Amygdala (tissue), 56 donors: ENCODE measurements around the gene EDAR.

Experiments
- DNase-seq, 56 donors: peaks; one replicate each; lab custom pipeline; 2025; lab: John Stamatoyannopoulos, UW

Gene EDAR

GRCh38 chr2:108942888-108943287, 46.1 kb downstream of the EDAR start:
- DNase-seq, result no peak

DNA sequence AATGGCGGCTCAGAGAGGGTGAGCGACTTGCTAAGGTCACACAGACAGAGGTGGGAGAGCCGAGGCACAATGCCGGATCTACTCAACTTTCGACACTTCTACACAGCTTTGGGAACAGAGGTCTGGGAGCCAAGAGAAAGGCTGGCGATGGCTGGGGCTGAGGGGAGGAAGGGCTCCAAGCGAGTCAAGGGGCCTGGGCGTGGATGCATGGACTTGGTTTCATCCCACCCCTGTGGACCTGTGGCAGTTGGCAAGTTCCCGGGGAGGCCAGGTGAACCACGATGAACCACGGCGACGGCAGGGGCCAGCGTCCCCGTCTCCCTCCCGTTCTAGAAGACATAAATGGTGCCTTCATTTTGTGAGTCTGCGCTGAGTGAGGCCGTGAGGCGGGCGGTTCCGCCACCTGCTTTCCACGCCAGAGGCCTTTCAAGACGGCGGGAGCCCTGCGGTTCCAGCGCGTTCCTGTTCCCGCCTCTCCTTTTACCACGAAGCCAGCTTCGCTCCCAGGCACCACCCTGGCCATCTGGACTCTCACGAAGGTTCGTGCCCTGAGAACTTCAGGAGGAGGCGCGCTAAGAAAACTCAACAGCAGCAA, 46.7 kb downstream of the EDAR start:
- no peak for DNase-seq

DNA sequence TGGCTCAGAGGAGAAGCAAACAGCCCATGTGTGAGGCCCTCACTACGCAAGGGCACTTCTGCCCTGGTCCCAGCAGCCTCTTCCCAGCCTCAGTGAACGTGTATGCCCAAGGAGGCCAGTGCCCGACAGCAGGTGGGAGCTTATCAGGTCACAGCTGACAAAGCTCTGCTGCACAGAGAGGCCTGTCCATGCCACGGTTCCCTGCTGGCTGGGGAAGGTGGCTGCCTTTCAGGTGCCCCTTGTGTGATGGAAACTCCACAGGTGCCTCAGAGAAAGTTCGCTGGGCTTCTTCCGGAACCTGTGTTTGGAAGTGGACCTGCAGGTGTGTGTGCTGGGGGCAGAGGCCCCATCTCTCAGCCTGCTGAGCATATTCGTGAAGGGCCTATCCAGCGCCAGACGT, 47.3 kb downstream of the EDAR start:
- no peak for DNase-seq

DNA sequence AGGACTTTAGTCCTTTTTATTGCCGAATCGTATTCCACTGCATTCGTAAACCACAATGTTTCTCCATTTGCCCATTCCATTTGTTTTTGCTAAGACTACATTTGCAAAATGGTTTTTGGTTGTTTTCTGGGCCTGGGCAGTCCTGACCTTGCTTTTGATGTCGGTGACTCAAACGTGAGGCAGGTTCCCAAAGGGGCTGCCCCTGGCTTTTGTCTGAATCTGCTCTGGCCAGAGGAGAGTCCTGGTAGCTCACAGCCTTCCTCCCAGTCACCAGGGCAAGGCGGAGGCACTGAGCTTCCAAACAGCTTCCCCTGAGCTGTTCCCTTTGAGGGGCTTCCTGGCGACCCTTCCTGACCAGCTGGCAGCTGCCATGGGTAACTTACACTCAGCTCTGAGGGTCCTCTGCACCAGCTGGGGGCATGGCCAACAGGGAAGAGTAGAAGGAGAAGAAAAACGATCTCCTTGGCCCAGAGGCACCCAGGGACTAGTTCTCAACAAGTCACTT, 47.8 kb downstream of the EDAR start:
- DNase-seq, result no peak

GRCh38 chr2:108940156-108940555, 48.9 kb downstream of the EDAR start:
- DNase-seq, result no peak

DNA sequence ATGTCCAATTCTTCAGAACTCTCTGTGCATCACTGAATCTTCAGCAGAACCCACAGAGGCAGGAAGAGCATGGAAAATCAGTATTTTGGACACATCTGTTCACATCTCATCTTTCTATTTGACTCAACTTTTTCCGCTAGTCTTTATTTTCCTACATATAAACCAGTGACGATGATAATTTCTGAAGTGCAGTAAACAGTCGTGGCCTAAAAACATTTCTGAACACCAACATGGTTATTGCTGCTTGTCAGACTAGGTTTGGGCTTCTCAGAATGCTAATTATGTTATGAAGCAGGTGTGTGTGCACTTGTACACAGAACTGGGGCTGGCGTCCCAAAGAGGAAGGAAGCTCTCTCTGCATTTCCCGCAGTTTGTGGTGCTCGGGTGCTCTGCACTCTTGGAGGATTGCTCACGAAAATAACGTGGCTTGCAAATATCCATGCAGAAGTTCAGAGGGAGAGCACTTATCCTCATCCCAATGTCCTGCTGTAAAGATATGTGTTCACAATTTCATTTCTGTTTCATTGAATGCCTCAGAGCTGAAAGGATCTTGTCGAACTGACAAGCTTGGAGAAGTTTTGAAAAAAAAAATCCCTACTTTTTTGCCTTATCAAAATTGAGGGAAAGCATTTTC, 50.8 kb downstream of the EDAR start:
- DNase-seq, result no peak

DNA sequence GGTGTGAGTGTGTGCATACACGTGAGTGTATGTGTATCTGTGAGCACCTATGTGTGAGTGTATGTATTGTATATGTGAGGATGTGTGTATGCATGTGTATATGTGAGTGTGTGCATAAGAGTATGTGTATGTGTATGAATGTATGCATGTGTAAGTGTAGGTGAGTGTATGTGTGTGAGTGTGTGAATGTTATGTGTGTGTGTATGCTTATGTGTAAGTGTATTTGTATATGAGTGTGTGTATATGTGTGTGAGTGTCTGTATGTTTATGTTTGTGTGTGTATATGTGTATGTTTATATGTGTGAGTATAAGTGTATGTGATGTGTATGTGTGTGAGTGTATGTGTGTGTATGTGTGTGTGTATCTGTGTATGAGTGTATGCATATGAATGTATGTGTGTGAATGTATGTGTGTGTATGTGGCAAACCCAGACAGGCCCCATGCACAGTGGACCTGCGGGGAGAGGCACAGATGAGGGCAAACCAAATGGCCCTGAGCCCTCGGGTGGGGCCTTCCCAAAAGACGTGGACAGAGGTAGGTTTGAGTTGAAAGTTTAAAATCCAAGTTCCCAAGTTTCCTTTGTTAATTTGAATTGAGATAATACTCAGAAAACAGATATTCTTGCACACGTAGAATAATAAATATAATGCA, 51.5 kb downstream of the EDAR start:
- DNase-seq, result no peak

GRCh38 chr2:108936866-108937265, 52.2 kb downstream of the EDAR start:
- DNase-seq, result peak in 30 of 56 donors; percentile 7 to 73 (median 30)

DNA sequence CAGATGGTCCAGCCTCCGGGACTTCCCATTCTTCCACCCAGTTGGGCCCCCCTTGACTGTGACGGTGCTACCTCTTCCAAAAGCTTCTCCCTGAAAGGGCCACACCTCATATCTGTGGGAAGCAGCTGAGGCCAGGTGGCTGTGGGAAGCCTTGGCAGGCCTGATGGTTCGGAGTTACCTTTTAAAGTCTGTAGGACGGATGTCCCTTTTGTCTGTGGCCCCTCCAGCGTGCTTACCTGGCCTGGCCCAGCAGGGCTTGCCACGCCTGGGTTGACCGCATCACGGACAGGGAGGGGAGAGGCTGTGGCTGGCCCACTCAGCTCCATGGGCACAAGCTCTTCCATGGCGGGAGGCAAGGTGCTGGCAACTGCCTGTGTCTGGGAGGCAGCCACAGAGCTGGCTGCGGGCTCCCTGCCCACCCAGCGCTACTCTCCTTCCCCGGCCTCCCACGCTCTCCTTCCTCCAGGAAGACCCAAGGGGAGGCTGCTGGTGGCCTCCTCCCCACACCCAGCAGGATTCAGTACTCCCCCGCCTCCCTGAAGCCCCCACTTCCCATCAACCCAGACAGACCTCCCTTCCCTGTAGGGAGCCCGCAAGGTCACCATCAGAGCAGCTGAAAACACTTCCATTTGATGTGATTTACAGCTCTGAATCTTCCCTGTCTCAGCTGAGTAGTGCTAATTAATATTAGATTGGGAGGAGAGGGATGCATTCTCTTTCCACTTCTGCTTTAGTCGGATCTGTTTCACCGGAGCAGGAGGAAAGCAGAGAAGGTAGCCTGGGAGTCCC, 52.8 kb downstream of the EDAR start:
- peak in 1 of 56 donors; percentile 12 for DNase-seq

GRCh38 chr2:108935271-108935741, 53.7 kb downstream of the EDAR start:
- DNase-seq, result no peak

DNA sequence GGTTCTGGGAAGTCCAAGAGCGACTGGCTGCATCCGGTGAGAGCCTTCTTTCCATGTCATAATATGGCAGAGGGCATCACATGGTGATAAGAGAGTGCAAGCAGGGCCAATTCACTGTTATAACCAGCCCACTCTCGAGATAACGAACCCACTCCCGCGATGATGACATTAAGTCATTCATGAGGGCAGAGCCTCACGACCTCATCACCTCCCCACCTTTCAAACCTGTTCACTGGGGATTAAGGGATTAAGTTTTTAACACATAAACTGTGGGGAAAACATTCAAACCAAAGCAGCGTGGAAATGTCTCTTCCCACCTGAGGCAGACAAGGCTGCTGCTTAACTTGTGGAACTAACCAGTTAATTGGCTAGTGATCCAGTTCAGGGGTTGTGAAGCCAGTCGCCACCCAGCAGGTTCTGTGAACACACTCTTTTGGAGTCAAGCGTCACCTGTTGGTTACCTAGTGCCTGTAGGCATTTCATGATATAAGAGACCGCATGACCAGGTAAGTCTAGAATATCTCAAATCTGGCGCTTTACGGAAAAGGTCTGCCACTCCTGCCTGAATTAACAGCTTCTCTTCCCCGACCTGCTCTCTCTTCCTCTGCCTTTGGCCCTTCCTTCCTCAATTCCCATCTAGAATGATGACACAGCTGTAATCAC, 54.3 kb downstream of the EDAR start:
- no peak for DNase-seq

GRCh38 chr2:108934151-108934550, 54.9 kb downstream of the EDAR start:
- DNase-seq, result no peak

GRCh38 chr2:108933691-108934117, 55.3 kb downstream of the EDAR start:
- no peak for DNase-seq

DNA sequence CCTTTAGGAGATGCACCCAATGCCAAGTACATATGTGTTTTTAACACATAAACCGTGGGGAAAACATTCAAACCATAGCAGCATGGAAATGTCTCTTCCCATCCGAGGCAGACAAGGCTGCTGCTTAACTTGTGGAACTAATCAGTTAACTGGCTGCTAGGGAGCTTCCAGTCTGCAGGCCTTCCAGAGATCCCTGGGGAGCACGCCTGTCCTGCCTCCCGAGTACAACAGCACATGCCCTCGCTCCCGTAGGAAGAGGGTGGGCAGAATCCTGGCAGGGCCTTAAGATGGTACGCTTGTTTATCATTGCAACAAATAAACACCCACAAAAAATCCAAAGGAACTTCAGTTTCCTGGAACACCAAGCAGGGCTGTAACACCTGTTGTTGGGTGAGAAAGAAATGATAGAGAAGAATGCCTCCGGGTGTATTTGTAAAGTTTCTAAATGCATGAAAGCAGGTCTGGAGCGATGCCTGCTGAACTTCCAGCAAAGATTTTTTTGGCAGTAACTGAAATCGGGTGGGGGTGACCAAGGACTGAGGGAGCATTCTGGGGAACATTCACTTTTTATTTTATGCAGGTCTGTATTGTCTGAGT, 56.2 kb downstream of the EDAR start:
- no peak for DNase-seq

DNA sequence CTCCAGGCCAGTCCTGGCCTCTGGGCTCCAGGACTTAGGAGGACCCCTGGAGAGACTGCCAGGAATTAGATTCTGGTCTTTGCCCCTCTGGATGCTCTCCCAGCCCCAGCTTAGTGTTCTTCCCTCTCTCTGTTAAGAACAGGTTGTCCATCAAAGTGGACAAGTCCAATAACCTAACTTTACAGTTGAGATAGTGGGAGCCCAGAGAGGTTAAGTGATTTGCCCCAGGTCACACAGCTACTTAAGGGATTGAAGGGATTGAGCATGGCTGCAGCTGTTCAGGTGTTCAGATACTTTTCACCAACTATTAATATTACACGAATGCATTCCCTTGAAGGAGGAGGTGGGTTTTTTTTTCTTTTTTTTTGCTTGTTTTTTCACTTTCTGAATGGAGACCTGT, 57.6 kb downstream of the EDAR start:
- no peak for DNase-seq

DNA sequence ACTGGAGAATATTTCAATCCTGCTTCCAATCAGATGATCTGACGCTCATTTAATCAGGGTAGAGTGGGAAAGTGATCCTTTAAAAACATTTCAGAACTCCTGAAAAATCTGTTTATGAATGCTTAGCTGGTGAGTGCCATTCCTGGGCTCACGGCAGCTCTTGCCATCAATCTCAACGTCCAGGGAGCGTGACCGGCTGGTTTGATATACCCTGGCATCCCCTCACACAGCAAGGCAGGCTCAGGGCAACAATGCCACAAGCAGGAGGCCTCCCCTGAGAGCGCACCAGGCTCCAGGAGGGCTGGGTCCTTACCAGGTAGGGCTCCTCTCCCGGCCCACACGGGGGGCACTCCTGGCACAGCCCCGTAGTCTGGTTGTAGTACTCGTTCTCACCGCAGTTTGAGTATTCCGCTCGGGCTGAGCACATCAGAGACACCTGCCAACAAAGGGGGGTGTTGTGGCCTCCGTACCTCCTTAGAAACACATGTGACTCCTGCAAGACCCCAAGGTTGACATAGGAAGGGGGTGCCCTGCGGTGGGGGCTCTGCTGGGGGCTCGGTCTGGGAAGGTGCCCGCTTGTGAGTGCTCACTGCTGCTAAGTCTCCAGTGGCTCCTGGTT, 59.1 kb downstream of the EDAR start:
- no peak for DNase-seq

- no peak for DNase-seq
These were observed 60.2 kb downstream of the EDAR start for GRCh38 chr2:108928660-108929377.

DNA sequence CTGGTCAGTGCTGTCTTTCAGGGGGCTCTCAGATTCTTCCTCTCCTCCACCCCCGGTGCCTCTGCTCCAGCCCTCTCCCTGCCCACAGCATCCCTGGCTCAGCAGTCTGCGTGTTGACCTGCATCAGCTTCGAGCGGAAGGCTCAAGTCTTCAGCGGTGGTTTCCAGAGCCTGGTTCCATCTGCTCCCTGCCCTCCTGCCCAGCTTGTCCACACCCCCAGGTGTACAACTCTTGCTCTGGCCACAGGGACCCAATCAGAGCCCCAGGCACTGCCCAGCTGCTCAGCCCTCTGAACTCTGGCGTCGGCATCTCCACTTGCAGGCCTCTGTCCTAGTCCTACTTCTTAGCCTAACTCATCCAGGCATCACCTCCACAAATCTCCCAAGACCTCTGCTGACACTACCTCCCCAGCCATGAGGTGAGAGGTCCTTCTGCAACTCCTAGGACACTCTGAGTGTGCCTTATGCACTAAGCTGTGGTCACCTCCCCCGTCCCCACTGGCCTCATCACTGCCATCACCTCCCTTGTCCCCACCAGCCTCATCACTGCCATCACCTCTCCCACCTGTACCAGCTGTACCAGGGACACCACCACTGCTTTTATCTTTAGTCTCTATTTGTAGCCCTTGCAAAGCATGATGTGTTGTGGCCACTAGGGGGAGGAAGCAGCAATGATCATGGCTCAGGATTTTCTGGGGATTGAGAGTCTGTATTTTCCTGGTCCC, 60.9 kb downstream of the EDAR start:
- DNase-seq, result peak in 13 of 56 donors; percentile 4 to 44 (median 16)
